Keratinocyte (primary cell): ENCODE measurements around the gene HTRA3.

Experiments used
- EZH2 ChIP-seq: IDR thresholded peaks from one replicate; pipeline ENCODE4 v1.6.1; 2012; ENCODE audit warnings: inconsistent platforms, mild to moderate bottlenecking, low read length, moderate library complexity
- TF ChIP-seq, protein P1 (sequence below), 3 experiments: IDR thresholded peaks in 1 of 3; conservative IDR thresholded peaks in 1 of 3; optimal IDR thresholded peaks in 1 of 3; 2 replicates in 2 of 3; 3 replicates in 1 of 3; pipeline versions ENCODE3 to v1.5.1; 2011; ENCODE audit warnings: low read length in 3 of 3, mild to moderate bottlenecking in 3 of 3, moderate library complexity in 2 of 3, control low read depth in 1 of 3, inconsistent platforms in 1 of 3; ENCODE audit not compliant: insufficient read depth in 2 of 3; ENCODE audit errors: extremely low read depth in 1 of 3

DNA sequence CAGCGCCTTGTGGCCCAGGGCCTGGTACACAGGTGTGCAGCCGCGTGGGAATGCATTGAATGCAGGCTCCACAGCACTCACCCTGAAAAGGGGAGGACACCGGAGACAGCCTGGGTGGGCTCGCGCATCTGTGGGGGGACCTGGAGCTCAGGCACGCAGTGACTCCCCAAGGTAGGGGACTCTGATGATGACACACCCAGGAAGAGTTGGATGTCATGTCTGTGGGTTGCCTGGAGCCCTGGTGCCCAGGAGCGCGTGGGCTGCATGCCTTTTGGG lies 32.7 kb upstream of the HTRA3 start:
- TF ChIP-seq, protein P1, sequence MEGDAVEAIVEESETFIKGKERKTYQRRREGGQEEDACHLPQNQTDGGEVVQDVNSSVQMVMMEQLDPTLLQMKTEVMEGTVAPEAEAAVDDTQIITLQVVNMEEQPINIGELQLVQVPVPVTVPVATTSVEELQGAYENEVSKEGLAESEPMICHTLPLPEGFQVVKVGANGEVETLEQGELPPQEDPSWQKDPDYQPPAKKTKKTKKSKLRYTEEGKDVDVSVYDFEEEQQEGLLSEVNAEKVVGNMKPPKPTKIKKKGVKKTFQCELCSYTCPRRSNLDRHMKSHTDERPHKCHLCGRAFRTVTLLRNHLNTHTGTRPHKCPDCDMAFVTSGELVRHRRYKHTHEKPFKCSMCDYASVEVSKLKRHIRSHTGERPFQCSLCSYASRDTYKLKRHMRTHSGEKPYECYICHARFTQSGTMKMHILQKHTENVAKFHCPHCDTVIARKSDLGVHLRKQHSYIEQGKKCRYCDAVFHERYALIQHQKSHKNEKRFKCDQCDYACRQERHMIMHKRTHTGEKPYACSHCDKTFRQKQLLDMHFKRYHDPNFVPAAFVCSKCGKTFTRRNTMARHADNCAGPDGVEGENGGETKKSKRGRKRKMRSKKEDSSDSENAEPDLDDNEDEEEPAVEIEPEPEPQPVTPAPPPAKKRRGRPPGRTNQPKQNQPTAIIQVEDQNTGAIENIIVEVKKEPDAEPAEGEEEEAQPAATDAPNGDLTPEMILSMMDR (optimal IDR thresholded peaks at IDR 0.05 in 1 of 3, IDR thresholded peaks at IDR 0.05 in 1 of 3, conservative IDR thresholded peaks at IDR 0.05 in 1 of 3; ENCODE audit: extremely low read depth in 1 of 3, insufficient read depth in 2 of 3, low read length in 3 of 3), result no peak
- no peak for TF ChIP-seq EZH2
